Measurements from ENCODE around the gene RRP1B. TPM values are rescaled to one million over a fixed set of nuclear protein-coding genes. Genes with fewer than 3 reads are reported as not detected.
"Not testable (repeated sequence)": the region's sequence is repeated elsewhere in the genome, so short reads cannot be mapped to it uniquely, and the experiment has no call there.

The RRP1B gene
- polyA plus RNA-seq, 1 donor: 23.4 TPM

DNA sequence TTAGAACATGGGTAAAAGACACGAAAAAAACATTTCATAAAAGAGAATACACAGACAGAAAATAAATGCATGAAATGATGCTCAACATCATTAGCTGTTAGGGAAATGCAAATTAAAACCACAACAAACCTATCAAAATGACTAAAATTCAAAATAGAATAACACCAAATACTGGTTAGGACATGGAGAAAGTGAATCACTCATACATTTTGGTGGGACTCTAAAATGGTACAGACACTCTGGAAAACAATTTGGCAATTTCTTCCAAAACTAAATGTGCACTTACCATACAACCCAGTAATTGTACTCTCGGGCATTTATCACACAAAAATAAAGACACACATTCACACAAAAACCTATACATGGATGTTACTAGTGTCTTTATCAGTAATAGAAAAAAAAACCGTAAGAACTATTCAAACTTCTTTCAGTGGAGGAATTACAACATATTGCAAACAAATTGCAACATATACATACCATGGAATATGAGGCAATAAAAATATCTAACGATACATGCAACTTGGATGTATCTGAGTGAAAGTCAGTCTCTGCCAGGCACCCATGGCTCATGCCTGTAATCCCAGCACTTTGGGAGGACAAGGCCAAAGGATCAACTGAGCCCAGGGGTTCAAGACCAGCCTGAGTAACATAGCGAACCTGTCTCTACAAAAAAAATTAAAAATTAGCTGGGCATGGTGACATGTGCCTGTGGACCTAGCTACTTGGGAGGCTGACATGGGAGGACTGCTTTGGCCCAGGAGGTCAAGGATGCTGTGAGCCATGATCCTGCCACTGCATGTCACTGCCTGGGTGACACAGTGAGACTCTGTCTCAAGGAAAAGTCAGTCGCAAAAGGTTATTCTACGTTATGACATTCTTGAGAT is 19.6 kb upstream of the RRP1B start:
- DNase-seq (ENCODE audit: low read depth): no peak

DNA sequence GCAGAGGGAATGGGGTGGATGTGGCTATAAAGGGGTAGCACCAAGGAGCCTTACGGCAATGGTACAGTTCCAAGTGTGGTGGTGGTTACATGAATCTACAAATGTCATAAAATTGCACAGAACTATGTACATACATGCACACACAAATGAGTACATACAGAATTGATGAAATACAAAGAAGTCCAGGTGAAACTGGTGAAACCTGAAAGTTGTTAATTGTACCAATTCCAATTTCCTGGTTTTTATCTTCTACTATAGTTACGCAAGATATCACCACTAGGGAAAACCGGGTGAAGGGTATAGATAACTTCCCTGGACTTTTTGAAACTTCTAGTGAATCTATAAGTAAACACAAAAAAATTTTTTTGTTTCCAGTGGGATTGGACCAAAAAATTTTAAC is 19.0 kb upstream of the RRP1B start:
- DNase-seq (ENCODE audit: low read depth): no peak

- DNase-seq (ENCODE audit: low read depth): no peak
These were observed 16.2 kb upstream of the RRP1B start for GRCh38 chr21:43643193-43643592.

- no peak for DNase-seq (ENCODE audit: low read depth)
These were observed 15.3 kb upstream of the RRP1B start for GRCh38 chr21:43644071-43644470.

DNA sequence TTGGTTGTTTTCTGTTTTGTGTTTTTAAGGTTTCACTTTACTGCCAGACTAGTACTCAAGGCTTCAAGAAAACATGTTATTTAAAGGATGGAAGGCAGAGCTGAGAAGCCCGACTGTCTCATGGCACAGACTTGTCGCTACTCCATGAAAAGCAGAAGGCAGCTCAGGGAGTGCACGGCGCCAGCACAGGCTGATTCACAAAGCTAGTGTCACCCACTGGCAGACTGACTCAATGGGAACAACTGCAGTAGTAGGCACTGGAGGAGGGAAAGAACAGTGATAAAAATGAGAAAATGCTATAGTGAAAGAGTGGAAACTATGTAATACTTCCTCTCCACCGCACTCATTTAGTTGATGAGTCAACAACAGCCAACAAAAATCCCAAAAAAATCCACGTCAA is 14.8 kb upstream of the RRP1B start:
- no peak for DNase-seq (ENCODE audit: low read depth)

DNA sequence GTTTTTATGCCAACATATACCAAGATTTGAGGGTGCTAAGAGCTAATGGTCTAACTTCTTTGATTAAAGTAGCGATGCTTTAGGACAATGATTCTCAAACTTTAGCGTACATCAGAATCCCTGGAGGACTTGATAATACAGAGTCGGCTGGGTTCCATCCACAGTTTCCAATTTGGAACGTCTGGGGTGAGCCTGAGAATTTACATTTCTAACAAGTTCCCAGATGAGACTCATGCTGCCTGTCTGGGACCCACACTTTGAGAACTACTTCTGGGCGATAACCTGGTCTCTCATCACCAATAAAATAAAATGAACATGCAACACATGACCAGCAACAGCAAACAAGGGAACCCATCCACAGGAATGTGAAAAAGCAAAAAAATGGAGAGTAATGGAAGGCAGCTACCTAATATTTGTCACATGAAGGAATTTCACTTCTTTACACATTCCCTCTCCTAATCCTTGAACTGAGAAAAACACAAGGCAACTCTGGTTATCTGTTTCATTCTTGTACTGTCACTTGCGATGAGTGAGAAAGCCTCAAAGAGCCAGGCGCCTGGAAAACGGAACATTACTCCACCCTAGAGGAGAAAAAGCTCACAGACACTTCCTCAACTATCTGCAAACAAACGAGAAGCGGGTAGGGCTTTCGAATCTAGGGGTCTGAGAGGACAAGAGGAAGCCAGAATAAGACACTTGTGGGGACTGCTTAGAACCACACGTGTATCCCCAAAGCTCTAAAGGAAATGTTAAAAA is 14.0 kb upstream of the RRP1B start:
- DNase-seq (ENCODE audit: low read depth): peak; percentile 62

DNA sequence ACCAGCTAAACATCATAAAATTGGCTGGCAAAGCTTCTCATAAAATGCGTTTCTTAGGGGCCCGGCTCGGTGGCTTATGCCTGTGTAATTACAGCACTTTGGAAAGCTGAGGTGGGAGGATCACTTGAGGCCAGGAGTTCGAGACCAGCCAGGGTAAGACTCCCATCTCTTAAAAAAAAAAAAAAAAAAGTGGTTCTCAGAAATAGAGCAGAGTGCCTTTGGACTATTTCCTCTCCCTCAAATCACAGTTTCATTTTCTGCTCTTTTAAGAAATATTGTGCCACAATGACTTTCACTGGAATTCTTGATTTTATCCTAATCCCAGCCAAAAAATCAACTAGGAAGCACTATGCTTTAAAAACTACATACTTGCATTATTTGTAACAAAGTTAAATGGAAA is 13.4 kb upstream of the RRP1B start:
- DNase-seq (ENCODE audit: low read depth): no peak

DNA sequence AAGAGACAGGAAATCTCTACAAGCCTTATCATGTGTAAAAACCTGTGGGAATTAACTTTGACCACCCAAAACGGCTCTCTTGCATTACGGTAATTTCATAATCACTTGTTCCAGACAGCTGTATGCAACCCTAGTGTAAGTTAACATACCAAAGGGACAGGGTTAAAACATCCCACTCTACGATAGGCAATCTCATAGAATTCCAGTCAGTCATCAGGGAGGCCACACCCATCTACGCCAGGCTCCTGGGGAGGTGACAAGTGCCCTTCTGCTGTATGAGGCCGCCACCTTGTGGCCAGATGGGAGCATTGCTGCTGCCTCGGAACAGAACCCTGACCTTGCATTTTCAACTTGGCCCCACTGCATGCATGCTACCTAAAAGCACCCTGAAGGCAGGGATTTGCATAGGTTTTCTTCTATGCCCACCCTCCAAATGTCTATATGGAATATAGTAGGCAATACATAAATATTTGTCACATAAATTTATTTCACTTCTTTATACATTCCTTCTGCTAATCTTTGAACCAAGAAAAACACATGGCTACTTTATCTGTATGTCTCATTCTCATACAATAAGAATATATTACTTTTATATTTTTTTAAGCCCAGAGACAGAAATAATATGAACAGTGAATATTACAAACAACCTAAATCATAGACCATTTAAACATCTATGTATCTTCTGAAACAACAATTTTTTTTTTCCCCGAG is 12.7 kb upstream of the RRP1B start:
- DNase-seq (ENCODE audit: low read depth): peak; percentile 55

DNA sequence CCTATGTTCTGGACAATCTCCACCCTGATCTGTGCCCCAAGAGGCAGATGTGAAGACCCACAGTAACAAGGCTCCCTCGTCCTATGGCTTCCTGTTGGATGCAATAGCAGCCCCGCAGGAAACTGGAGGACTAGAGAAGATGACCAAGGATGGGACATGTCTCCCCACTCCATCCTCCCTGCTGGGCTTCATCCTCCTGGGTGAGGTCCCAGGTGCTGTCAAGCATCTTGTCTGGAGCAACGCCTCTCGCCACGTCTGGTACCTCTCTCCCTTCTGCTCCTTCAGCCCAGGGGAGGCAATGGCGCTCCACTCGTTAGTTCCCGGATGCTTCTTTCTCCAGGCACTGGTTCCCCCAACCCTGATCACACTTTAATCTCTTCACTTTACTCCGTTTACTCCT is 11.2 kb upstream of the RRP1B start:
- DNase-seq (ENCODE audit: low read depth): no peak

DNA sequence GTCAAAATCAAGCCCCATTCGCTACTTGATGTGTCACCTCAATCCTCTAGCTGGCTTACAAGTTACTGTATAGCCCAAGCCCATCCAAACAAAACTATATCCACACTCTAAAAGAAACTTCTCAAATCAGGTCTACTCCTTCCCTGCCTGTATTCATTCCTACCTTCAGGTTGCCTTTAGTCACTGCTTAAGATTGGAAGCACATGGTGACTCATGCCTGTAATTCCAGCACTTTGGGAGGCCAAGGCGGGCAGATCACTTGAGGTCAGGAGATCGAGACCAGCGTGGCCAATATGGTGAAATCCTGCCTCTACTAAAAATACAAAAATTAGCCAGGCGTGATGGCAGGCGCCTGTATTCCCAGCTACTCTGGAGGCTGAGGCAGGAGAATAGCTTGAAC is 7.4 kb upstream of the RRP1B start:
- DNase-seq (ENCODE audit: low read depth): not testable (repeated sequence)

DNA sequence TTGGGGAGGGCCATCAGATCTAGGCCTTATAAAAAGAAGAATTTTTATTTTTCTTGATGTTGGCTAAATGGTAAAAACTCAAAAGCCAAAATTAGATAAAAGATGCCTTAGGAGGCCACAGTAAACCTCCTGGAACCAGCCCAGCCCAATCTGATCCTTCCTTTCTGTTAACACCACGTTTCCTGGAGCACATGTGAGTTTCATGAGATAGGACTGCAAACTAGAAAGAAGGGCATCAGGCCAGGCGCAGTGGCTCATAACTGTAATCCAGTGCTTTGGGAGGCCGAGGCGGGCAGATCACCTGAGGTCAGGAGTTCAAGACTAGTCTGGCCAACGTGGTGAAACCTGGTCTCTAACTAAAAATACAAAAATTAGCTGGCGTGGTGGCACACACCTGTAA is 6.7 kb upstream of the RRP1B start:
- DNase-seq (ENCODE audit: low read depth): no peak

GRCh38 chr21:43653626-43654025 is 5.7 kb upstream of the RRP1B start:
- DNase-seq (ENCODE audit: low read depth): no peak

- DNase-seq (ENCODE audit: low read depth): no peak
These were observed 4.4 kb upstream of the RRP1B start for GRCh38 chr21:43654806-43655489.

DNA sequence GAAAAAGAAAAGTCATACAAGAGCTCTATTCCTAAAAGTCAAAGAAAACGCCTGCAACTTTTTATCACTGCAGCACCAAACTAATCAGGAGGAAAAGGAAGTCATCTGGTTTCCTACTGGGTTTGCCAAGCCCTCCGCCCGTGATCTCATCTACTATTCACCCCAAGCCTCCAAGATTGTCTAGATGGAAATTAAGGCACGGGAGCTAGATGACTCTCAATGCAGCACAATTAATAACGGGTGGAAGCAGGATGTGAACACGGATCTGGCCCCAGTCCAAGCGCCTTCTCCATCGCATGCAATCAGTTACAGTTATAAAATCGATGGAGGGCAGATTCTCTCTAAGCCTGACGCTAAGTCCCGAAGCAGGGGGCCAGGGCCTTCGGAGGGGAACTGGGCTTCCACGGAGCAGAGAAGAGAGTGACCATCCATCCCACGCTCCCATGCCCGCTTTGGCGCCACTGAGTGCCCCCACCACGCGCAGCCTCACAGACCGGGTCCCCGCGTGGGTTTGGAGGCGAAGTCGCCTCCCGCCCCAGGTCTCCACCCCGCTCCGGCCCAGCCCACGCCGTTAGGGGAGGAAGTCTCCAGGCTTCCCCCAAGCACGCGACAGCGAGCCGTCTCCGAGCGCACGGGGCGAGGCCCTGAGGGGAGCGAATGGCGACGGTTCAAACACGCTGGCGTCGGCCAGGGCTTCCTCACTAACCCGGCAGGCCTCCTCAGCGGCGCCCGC is 1.8 kb upstream of the RRP1B start:
- no peak for DNase-seq (ENCODE audit: low read depth)

GRCh38 chr21:43658088-43658741 is 1.1 kb upstream of the RRP1B start:
- DNase-seq (ENCODE audit: low read depth): no peak

GRCh38 chr21:43658769-43659135 is 608 bp upstream of the RRP1B start:
- DNase-seq (ENCODE audit: low read depth): no peak

DNA sequence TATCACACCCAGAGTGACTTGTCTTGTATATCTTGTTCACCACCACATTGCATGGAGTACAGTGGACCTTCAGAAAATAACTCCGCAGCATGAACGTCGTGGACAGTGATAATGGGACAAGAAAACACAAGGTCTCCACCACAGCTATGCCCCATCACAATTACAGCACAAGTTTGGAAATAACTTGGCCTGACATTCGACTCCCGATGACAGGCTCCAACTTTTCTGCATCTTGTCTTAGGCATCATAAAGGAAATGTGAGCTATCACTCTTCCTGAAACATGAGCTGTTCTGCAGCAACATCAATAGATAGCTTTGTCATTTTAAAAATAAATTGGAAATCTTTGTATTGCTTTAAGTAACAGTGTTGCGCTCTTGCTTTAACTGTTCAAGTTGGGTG is 2.9 kb downstream of the RRP1B start:
- DNase-seq (ENCODE audit: low read depth): no peak

- no peak for DNase-seq (ENCODE audit: low read depth)
These were observed 3.7 kb downstream of the RRP1B start for GRCh38 chr21:43663033-43663432.

- no peak for DNase-seq (ENCODE audit: low read depth)
These were observed 5.0 kb downstream of the RRP1B start for GRCh38 chr21:43664358-43664757.

GRCh38 chr21:43665879-43666278 is 6.5 kb downstream of the RRP1B start:
- DNase-seq (ENCODE audit: low read depth): no peak
